HPDE6-E6E7 (cell line): ENCODE data around the gene ZNF837.
"Not testable (repeated sequence)": the region's sequence is repeated elsewhere in the genome, so short reads cannot be mapped to it uniquely, and the experiment has no call there.

Experiments
- DNase-seq: peaks from one replicate; pipeline ENCODE4 v3.0.0; 2011; ENCODE audit warnings: missing footprints; ENCODE audit errors: extremely low spot score

The ZNF837 gene

DNA sequence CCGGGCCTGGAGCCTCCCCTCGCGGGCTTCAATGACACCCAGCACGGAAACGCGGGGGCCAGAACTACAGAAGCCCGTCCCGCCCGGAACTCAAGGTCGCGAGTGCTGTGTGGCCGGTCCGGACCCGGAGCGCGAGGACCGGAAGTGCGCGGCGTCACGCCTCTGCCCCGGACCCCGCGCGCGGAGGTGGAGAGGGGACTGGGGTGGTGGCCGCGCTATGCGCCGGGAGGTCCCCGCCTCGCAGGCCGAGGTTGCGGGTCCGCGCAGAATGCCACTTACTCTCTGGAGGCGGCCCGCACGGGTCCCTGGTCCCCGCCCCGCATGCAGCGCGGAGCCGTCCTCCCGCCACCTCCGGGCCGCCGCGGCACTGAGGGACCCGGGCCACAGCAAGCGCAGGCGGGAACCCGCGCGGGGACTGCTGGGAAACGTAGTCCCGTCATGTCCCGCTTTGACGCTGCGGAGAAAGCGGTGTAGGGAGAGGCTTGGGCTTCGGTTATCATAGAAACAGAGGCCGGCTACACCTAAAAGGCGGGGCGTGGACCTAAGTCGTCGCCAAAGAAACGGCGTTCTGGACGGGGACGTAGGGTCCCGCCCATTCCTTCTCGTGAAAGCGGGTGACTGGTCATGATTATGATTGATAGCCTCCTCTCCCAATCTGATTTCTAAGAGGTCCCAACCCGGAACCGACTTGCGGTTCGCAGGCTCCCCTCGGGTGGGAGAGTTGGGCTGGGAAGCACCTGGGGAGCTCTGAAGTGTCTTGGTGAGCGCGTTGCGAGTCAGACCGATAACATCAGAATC is at the start of gene ZNF837:
ZNF837 (minus strand) TSS at position 369 of the 798 bp plus-strand sequence. CDS start 11,698 bp downstream, outside the sequence.
- peak; percentile 95 for DNase-seq

DNA sequence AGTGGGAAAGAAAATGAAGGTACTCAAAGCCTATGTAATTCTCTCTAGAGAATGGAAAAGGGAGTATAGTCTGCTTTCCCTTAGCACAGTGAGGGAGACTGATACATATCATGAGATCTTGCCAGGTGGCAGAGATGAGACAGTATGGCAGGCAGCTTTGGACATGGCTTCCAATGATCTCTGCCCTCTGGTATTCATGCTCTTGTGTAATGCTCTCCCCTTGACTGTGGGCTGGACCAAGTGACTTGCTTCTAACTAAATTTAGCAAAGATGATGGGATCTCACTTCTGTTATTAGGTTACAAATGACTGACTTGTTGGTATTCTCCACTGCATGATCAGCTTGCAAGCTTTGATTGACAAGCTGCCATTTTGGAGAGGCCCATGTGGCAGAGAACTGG is 48.9 kb upstream of the ZNF837 start:
- DNase-seq, result no peak

DNA sequence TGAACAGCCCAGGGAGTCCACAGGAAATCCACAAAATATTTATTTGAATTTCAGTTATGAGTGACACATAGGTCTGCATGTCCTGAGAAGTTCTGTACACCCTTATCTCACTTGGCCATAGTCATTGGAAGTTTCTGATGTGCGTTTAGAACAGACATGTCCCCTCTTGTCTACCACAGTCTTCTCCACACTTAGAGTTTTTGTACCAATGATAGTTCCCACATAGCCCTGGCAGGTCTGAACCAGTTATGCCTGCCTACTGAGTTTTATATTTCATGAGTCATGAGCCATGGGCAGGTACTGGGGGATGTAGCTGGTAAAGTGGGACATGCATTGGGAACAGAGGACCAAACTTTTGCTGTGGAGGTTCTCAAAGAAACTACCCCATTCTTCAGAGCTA is 47.8 kb upstream of the ZNF837 start:
- DNase-seq, result peak; percentile 37

DNA sequence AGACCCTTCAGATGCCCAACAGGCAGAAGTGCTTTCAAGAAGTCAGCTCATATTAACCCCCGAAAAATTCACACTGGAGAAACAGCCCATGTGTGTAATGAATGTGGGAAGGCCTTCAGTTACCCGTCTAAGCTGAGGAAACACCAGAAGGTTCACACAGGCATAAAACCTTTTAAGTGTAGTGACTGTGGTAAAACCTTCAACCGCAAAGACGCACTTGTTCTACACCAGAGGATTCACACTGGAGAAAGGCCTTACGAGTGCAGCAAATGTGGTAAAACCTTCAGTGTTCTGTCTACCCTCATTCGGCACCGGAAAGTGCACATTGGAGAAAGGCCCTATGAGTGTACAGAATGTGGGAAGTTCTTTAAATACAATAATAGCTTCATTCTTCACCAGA is 36.2 kb upstream of the ZNF837 start:
- DNase-seq, result no peak

DNA sequence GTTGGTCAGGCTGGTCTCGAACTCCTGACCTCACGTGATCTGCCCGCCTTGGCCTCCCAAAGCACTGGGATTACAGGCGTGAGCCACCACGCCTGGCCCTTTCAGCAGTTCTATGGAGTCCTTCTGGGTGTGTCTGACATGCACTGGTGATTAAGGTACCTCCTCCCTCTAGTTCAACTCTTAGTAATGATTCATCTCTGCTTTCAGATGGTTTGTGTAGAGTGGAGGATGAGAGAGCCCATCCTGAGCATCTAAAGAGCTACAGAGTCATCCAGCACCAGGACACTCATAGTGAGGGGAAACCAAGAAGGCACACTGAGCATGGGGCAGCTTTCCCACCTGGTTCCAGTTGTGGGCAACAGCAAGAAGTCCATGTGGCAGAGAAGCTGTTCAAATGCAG is 35.8 kb upstream of the ZNF837 start:
- DNase-seq, result no peak

DNA sequence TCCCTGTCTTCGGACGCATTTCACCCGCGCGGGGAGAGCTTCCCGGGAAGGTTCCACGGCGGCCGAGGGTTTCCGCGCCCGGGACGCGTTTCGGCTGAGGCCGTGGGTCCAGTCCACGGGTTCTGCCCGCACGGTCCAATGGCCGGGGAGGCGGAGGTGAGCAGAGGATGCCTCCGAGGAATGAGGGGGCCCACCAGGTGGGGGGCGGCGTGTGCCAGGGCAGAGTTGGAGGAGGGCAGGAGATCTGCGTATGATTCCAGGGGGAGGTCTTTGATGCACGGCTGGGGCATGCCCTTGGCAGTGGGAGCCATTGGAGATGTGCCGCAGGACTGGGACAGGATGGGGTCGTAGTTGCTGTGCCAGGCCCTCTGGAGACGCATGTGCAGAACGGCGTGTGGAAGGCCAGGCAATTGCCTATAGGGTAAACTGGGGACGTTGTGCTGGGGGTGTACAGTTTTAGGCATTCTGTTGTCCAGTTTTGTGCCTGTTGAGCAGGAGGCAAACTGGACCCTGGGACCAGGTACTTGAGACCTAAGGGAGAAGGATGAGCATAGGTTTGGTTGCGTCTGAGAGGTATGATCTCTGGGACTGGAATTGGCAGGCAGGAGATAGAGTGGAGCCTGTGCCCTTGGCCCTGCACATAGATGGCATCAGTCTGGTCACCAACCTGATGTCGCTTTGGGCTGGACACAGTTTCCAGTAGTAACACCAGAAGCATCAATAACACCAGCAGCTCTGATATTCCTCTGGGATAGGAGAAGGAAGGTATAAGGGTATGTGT is 28.4 kb upstream of the ZNF837 start:
- no peak for DNase-seq

DNA sequence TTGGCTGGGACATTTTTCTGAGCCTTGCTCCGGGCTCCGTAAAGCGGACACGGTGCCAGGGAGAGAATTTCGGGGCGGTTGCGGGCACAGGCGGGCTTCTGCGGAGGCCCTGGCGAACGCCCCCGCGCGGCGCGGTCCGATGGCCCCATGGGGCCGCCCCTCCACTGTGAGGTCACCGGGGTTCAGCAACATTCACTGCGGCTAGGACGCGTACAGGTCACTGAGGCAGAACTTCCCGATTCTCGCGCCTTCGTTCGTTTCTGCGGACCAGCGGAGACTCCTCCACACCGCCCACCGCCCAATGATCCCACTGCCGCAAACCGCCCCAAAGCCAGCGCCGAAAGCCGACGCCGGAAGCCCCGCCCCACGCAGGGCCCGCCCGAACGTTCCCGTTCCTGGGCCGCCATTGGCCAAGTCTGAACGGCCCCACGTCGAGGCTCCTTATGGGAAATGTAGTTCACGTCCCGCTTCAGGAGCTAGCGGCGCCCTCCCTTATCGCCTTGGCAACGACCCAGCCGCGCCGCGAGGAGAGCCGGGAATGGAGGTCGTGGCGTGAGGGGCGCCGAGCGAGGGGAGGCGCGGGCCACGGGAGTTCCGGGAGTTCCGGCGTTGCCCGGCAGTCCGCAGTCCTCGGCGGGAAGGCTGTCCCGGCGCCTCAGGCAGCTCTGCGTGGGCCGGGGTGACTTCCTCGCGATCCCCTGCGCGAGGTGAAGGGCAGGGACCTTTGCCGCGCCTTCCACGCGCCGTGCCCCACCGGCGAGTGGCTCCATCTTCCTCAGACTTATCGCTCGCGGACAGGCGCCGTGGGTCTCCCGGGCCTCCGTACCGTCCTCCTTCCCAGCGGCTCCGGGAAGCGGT is 27.6 kb upstream of the ZNF837 start, which contains the start of gene ZNF584:
ZNF584 (plus strand) TSS at position 498 of the 858 bp plus-strand sequence. CDS start 499 bp downstream, outside the sequence.
- DNase-seq, result peak; percentile 79

DNA sequence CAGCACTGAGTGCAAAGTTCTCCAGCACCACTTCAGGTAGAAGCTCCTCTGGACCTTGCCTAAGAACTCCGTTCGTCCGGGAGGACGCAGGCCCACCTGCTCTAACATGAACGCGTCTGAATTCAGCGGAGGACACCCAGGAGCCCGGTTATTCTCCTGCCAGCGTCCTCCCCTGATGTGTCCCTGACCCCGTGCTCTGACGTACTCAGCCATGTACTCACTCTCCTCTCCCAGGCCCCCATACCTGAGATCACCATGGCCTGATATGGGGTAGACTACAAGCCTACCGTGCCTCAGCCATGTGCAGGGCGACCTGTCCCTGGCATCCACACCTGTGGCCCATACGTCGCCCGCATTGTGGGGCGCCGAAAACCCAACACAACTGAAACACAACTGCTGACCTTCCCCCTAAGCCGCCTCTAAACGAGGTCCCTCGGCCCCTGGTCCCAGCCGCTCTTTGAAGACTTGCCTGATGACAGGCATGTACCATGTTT is 26.9 kb upstream of the ZNF837 start:
- DNase-seq, result peak; percentile 32

DNA sequence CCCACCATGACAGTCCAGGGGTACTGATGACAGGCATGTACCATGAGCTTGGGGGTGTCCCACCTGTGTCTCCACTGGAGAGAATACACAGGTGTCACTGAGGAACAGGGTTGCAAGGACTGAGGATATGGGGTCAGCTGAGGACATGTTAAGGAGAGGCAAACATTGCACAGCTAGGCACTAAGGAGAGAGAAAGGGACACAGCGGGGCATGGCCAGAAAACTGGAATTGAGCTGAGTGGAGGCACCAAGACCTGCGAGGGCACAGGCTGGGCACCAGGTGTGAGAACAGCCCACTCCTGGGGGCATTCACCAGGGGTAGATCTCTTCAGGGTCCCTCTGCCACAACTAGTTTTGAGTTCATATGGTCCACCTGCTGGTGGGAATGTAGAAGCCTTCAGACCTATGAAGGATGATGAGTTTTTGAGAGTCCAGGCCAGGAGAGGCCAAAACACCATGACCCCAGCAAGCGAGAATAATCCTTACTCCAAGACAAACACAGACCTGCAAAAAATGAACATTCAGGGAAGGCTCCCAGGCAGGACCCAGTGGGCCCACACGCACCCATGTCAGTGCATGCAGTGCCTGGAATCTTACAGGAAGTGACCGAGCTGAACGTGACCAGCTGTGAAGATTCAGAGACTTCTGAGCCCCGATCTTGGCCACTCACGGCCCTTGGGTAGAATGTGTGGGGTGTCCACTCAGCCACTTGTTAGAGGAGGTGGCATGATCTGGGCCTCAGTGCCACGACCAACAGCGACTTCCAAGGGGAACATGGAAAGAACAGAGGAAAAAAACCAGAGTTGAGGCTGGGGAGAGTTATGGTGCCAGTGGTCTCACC is 26.2 kb upstream of the ZNF837 start:
- DNase-seq, result no peak

DNA sequence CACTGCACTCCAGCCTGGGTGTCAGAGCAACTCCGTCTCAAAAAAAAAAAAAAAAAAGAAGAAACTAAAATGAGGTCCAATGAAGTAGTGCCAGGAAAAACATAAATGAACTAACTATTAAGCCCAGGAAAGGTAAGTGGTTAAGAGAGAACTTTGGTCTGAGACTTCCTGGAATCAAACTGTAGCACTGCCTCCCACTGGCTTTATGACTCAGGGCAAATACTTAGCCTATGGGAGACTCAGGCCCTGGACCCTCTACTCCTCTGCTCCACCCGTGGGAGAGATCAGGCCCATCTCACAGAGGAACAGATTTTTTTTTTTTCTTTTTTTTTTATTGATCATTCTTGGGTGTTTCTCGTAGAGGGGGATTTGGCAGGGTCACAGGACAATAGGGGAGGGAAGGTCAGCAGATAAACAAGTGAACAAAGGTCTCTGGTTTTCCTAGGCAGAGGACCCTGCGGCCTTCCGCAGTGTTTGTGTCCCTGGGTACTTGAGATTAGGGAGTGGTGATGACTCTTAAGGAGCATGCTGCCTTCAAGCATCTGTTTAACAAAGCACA is 23.2 kb upstream of the ZNF837 start:
- not testable (repeated sequence) for DNase-seq

DNA sequence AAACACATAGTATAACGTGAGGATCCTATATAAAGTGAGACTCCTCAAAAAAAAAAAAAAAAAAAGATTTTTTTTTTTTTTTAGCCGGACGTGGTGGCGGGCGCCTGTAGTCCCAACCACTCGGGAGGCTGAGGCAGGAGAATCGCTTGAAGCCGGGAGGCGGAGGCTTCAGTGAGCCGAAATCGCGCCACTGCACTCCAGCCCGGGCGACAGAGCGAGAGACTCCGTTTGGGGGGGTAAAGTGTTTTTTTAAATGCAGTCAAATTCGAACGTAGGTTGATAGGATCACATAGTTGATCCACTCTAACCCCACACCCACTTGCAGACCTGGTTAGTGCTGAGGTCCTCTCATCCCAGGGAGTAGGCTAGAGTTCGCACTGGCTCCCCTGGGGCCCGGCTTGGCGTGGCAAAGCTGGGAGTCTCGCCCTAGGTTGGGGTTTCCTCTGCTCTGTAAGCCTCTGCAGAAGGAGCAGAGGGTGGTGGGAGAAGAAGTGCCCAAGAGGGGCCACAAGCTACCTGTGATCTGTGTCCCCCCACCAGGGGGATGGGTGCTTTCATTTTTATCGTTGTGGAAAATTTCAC is 21.1 kb upstream of the ZNF837 start:
- no peak for DNase-seq

DNA sequence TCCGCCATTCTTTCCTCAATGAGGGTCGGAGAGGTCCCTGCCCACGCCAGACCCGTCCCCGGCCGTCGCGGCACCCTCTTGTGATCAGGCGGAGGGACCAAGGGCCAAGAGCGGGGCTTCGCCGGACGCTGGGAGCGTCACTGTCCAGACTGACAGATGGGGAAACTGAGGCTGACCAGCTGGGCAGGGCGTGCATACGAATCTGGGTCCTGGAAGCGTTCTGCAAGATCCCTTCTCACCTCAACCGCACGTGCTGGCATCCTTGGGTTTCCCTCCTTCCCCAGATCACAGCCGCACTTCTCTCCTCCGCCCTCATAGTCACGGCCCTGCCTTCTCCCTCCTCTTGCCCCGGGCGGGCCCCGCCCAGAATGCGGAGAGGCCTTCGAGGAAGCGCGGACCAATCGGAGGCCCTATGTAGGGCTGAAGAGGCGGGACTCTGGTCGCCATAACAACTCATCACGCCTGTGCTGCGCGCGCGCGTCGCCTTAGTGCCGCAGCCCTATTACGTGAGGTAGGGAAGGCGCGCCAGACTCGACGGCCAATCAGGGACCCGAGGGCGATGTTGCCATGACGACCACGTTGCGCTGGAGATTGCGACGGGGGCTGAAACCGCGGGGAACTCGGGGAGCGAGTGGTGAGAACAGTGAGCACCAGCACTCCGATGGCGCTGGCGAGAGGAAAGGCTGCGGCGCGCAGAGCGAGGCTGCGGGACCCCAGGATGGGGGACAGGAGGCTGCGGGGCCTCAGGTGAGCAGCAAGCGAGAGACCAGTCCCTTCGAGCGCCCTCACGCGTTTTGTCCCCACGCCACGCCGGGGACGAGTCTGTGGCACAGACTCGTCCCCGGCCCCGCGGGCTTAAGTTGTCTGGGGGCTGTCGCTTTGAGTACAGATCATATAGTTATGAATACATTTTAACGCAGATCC is 20.3 kb upstream of the ZNF837 start:
- peak; percentile 95 for DNase-seq

DNA sequence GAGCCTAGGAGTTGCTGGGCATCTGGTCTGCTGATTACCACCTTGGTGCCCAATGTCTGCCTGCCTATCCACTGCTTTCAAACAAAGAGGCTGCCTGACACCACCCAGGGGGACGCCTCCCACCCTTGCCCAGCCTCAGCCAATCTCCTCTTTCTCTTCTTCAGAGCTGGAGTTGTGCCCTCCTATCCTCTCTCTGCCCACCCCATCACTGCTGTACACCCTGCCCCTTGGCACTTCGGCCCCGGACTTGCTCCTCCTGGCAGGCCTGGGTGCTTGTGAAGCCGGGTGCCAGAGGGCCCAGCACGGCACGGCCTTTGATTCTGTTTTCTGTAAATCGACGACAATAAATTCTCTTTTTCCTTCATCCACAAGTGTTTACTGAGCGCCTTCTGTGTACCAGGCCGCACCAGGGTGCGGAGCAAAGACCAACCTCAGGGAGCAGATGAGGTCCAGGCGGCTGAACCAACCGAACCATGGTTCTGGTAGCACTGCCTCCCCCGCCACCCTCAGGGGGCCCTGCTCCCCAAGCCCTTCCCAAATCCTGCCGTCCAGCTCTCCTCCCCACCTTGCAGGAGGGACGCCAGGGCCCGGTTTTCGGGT is 19.6 kb upstream of the ZNF837 start:
- DNase-seq, result no peak

DNA sequence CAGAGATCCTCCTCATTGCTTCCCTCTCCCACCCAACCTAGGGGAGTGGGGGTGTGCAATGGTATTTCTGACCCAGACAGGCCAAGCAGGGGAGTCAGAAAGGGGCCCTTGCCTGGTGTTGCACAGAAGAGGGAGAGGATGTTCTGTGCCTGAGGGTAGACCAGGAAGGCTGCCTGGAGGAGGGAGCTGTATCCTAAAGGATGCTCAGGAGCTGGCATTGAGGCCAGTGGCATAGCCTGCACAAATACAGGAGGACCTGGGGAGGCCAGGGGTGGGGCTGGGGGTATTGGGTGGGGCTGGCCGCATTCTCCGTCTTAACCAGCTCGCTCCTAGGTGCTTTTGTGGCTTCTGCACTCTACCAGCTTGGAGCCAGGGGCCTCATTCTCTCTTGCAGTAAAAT is 19.1 kb upstream of the ZNF837 start:
- DNase-seq, result no peak

DNA sequence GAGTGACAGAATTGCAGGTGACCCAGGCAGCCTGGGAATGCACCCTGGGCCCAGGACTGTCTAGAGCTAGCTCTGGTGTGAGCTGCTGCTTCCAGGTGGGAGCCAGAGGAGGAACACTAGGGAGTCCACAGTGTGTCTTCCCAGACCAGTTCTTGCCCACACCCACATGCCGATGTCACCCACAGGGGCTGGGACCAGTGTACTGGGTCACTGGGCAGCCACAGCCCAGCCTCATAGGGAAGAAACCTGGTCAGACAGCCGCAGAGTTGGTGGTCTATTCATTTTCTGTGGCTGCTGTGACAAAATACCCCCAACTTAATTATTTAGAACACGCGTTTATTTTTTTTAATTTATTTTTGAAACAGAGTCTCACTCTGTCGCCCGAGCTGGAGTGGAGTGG is 17.7 kb upstream of the ZNF837 start:
- no peak for DNase-seq

DNA sequence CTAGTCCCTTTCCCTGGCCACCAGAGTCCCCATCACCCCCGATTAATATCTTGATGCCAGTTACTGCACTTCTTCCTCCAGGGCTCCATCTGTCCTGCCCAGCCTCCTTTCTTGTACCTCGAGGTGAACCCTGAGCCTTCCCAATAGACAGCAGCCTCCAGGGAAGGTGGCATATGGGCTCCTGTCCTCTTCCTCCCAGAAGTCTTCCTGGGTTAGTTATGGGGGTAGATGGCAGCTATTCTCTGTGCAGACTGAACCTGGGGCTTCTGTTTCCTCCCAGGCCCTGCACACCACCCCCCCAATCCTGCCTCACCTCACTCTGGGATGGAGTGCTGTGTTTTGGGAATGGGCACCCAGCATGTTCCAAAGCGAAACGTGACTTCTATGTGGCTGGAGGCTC is 17.3 kb upstream of the ZNF837 start:
- DNase-seq, result no peak

DNA sequence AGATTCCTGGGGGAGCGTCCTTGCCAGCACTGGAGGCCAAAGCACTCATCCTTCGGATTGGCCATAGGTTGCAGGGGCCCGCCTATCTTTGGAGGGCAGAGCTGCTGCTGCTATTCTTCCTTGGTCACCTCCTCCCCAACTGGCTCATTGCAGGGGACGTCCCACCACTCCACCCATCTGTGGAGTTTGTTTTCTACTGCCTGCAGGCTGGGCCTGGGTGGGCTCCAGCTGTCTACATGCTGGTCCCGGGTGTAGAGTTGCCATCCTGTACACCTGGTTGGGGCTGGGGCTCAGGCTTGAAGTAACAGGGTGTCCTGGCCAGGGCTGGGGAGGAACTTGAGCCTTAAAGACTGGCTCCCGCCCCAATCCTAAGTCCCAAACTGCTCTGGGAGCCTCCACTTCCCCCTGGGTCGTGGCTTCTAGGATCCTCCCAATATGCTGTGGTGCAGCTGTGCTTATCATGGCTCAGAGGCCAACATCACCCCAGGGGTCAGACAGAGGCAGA is 16.8 kb upstream of the ZNF837 start:
- DNase-seq, result no peak
